Nephron (organoid): ENCODE results near the gene SGPP2.

Experiments
- H3K27ac Mint-ChIP-seq, 3 experiments: 2 replicates each; pipeline ENCODE4 v1.8.0; 2020; ENCODE audit warnings: mixed read lengths in 3 of 3, mild to moderate bottlenecking in 2 of 3, moderate library complexity in 1 of 3
- H3K27me3 Mint-ChIP-seq: 2 replicates; pipeline ENCODE4 v1.8.0; 2021; ENCODE audit warnings: low read depth, mild to moderate bottlenecking, moderate library complexity, mixed read lengths
- H3K36me3 Mint-ChIP-seq: 2 replicates; pipeline ENCODE4 v1.8.0; 2020; ENCODE audit warnings: low read depth, mixed read lengths
- H3K4me1 Mint-ChIP-seq: 2 replicates; pipeline ENCODE4 v1.8.0; 2020; ENCODE audit warnings: mixed read lengths
- H3K4me3 Mint-ChIP-seq, 3 experiments: 2 replicates each; pipeline ENCODE4 v1.8.0; 2020; ENCODE audit warnings: mild to moderate bottlenecking in 3 of 3, mixed read lengths in 3 of 3, moderate library complexity in 2 of 3
- H3K9me3 Mint-ChIP-seq: 2 replicates; pipeline ENCODE4 v1.8.0; 2020; ENCODE audit warnings: mixed read lengths
- CTCF ChIP-seq, 3 experiments: fragments of 200-600 bp; sonication (generic); IDR thresholded peaks; one replicate each; pipeline ENCODE4 v1.5.0; 2021; ENCODE audit warnings: antibody characterized with exemption in 3 of 3; ENCODE audit not compliant: unreplicated experiment in 3 of 3

Gene SGPP2

DNA sequence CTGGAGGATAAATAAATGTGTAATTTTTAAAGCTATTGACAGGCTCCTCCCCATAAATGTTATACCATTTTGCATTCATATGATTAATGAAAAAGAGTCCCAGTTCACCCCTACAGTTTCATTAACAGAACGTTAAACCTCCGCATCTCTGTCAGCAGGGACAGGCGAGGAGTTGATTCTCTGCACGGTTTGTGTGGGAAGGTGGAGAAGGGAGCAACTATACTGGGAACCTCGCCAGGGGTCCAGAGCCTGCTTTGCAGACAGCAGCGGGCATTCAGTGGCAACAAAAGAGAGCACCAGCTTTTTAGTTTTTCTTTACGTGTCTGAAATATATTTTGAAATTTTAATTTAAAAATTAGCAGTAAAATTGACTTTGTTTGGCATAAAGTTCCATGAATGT, 130.2 kb downstream of the SGPP2 start:
- Mint-ChIP-seq H3K4me1 (peaks cover 5% of the 10 kb centered on the region), H3K36me3 (no peaks in the 10 kb centered on the region), H3K27me3 (peaks cover 3% of the 10 kb centered on the region), H3K27ac (no peak overlapping the region), H3K9me3 (peaks cover 2% of the 10 kb centered on the region), H3K4me3 (no peak overlapping the region)
- no peak for TF ChIP-seq CTCF (IDR thresholded peaks at IDR 0.05; ENCODE audit: unreplicated experiment in 3 of 3)

DNA sequence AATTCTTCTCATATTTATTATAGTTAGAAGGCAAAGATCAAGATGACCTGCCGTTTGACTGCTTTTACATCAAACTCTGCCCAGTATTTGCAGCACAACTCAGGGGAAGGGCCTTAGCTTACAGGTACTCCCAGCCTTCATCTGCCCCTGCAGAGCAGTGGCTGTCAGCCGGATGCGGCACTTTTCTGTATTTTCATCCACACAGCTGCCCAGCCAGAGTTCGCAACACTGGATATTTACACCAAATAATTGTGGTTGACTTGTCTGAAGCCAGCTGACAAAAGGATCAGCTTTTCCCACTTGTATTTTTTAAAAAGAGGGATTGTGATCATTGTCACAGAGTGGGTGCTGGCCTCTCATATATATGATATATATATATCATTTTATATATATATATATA, 136.8 kb downstream of the SGPP2 start:
- Mint-ChIP-seq H3K27me3 (peaks cover 13% of the 10 kb centered on the region), H3K4me3 (no peak overlapping the region), H3K4me1 (peaks cover 6% of the 10 kb centered on the region), H3K36me3 (peaks cover 10% of the 10 kb centered on the region), H3K27ac (no peak overlapping the region), H3K9me3 (no peaks in the 10 kb centered on the region)
- no peak for TF ChIP-seq CTCF (IDR thresholded peaks at IDR 0.05; ENCODE audit: unreplicated experiment in 3 of 3)

GRCh38 chr2:222561817-222562645, 137.7 kb downstream of the SGPP2 start:
- Mint-ChIP-seq H3K27me3 (peaks cover 12% of the 10 kb centered on the region), H3K4me1 (peaks cover 6% of the 10 kb centered on the region), H3K4me3 (no peak overlapping the region), H3K9me3 (no peaks in the 10 kb centered on the region), H3K27ac (peak overlapping the region in 1 of 3 experiments; percentile 6), H3K36me3 (peaks cover 18% of the 10 kb centered on the region)
- TF ChIP-seq CTCF (IDR thresholded peaks at IDR 0.05; ENCODE audit: unreplicated experiment in 3 of 3), result peak; percentile 66 to 70 (median 69)

DNA sequence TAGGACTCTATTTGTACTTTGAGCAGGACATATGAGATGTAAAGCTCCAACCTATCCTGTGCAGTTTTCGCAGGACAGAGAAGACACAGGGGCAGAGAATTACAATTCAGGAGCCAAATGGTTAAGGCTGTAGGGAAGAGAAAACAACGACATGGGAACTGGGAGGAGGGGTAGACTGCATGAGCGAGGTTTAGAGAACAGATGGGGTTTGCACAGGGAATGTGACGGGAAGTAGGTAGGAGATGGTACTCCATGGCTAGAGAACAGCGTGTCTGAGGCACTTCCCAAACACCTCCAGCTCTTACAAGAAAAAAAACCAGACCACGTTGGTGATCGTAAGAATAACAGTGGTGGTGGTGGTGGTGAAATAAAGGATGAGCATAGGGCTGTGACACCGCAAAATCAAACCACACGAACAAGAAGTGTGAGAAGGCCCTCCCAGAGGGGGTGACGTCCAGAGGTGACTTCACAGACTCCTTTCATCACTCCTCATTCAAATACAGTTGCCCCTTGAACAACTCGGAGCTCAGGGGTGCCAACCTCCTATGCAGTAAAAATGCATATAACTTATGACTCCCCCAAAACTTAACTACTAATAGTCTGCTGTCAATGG, 138.9 kb downstream of the SGPP2 start:
- no peak overlapping the region for H3K4me3 Mint-ChIP-seq
- H3K27ac Mint-ChIP-seq, result no peak overlapping the region
- no peak for TF ChIP-seq CTCF (IDR thresholded peaks at IDR 0.05; ENCODE audit: unreplicated experiment in 3 of 3)
- H3K27me3 Mint-ChIP-seq, result peaks cover 9% of the 10 kb centered on the region
- H3K4me1 Mint-ChIP-seq, result peaks cover 6% of the 10 kb centered on the region
- H3K9me3 Mint-ChIP-seq, result no peaks in the 10 kb centered on the region
- H3K36me3 Mint-ChIP-seq, result peaks cover 24% of the 10 kb centered on the region

DNA sequence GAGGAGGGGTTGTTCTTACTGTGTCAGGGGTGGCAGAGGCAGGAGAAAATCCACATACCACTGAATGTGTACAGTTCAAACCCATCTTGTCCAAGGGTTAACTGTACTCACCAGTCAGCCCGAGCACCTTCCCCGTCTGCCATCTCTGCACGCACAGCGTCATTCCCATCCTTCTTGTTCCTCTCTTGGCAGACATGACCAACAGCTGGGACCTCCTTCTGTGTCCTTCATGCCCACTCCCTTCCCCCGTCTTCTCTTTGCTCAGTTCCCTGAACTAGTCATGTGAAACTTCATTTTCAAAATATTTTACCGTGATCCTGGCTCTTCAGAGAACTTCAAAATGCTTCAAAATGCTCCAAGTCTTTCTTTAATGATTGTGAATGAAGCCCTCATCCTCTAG, 139.6 kb downstream of the SGPP2 start:
- no peak overlapping the region for H3K27ac Mint-ChIP-seq
- no peak overlapping the region for H3K4me3 Mint-ChIP-seq
- H3K9me3 Mint-ChIP-seq, result no peaks in the 10 kb centered on the region
- H3K36me3 Mint-ChIP-seq, result peaks cover 24% of the 10 kb centered on the region
- H3K27me3 Mint-ChIP-seq, result peaks cover 9% of the 10 kb centered on the region
- no peak for TF ChIP-seq CTCF (IDR thresholded peaks at IDR 0.05; ENCODE audit: unreplicated experiment in 3 of 3)
- H3K4me1 Mint-ChIP-seq, result peaks cover 7% of the 10 kb centered on the region
